Nephron (organoid): ENCODE data around the gene CDH13.

Experiments
- H3K27ac Mint-ChIP-seq, 3 experiments: 2 replicates each; pipeline ENCODE4 v1.8.0; 2020; ENCODE audit warnings: mixed read lengths in 3 of 3, mild to moderate bottlenecking in 2 of 3, moderate library complexity in 1 of 3
- H3K27me3 Mint-ChIP-seq: 2 replicates; pipeline ENCODE4 v1.8.0; 2021; ENCODE audit warnings: low read depth, mild to moderate bottlenecking, moderate library complexity, mixed read lengths
- H3K36me3 Mint-ChIP-seq: 2 replicates; pipeline ENCODE4 v1.8.0; 2020; ENCODE audit warnings: low read depth, mixed read lengths
- H3K4me1 Mint-ChIP-seq: 2 replicates; pipeline ENCODE4 v1.8.0; 2020; ENCODE audit warnings: mixed read lengths
- H3K4me3 Mint-ChIP-seq, 3 experiments: 2 replicates each; pipeline ENCODE4 v1.8.0; 2020; ENCODE audit warnings: mild to moderate bottlenecking in 3 of 3, mixed read lengths in 3 of 3, moderate library complexity in 2 of 3
- H3K9me3 Mint-ChIP-seq: 2 replicates; pipeline ENCODE4 v1.8.0; 2020; ENCODE audit warnings: mixed read lengths
- CTCF ChIP-seq, 3 experiments: fragments of 200-600 bp; sonication (generic); IDR thresholded peaks; one replicate each; pipeline ENCODE4 v1.5.0; 2021; ENCODE audit warnings: antibody characterized with exemption in 3 of 3; ENCODE audit not compliant: unreplicated experiment in 3 of 3

Gene CDH13

GRCh38 chr16:83473926-83474650, 847.3 kb downstream of the CDH13 start:
- no peaks in the 10 kb centered on the region for H3K9me3 Mint-ChIP-seq
- H3K4me1 Mint-ChIP-seq: no peaks in the 10 kb centered on the region

GRCh38 chr16:83475108-83475507, 848.3 kb downstream of the CDH13 start:
- no peaks in the 10 kb centered on the region for H3K36me3 Mint-ChIP-seq
- no peaks in the 10 kb centered on the region for H3K9me3 Mint-ChIP-seq
- H3K27me3 Mint-ChIP-seq: peaks cover 6% of the 10 kb centered on the region
- no peaks in the 10 kb centered on the region for H3K4me1 Mint-ChIP-seq
- no peak overlapping the region for H3K4me3 Mint-ChIP-seq
- no peak overlapping the region for H3K27ac Mint-ChIP-seq
- no peak for TF ChIP-seq CTCF (IDR thresholded peaks at IDR 0.05; ENCODE audit: unreplicated experiment in 3 of 3)

More at GRCh38 chr16:83473926-83474650, 847.3 kb downstream of the CDH13 start:
- no peak overlapping the region for H3K4me3 Mint-ChIP-seq
- peaks cover 6% of the 10 kb centered on the region for H3K27me3 Mint-ChIP-seq
- no peaks in the 10 kb centered on the region for H3K36me3 Mint-ChIP-seq
- H3K27ac Mint-ChIP-seq: no peak overlapping the region
- no peak for TF ChIP-seq CTCF (IDR thresholded peaks at IDR 0.05; ENCODE audit: unreplicated experiment in 3 of 3)

GRCh38 chr16:83481589-83481988, 854.8 kb downstream of the CDH13 start:
- no peaks in the 10 kb centered on the region for H3K4me1 Mint-ChIP-seq
- no peak overlapping the region for H3K4me3 Mint-ChIP-seq
- H3K9me3 Mint-ChIP-seq: no peaks in the 10 kb centered on the region
- peaks cover 6% of the 10 kb centered on the region for H3K27me3 Mint-ChIP-seq
- no peak for TF ChIP-seq CTCF (IDR thresholded peaks at IDR 0.05; ENCODE audit: unreplicated experiment in 3 of 3)
- no peak overlapping the region for H3K27ac Mint-ChIP-seq
- H3K36me3 Mint-ChIP-seq: no peaks in the 10 kb centered on the region

- H3K27ac Mint-ChIP-seq: no peak overlapping the region
- H3K27me3 Mint-ChIP-seq: peaks cover 6% of the 10 kb centered on the region
- no peaks in the 10 kb centered on the region for H3K4me1 Mint-ChIP-seq
- H3K4me3 Mint-ChIP-seq: no peak overlapping the region
- no peak for TF ChIP-seq CTCF (IDR thresholded peaks at IDR 0.05; ENCODE audit: unreplicated experiment in 3 of 3)
- H3K36me3 Mint-ChIP-seq: no peaks in the 10 kb centered on the region
- no peaks in the 10 kb centered on the region for H3K9me3 Mint-ChIP-seq
Measured at GRCh38 chr16:83482545-83483162, 855.9 kb downstream of the CDH13 start.

- H3K36me3 Mint-ChIP-seq: no peaks in the 10 kb centered on the region
- H3K27me3 Mint-ChIP-seq: no peaks in the 10 kb centered on the region
- TF ChIP-seq CTCF (IDR thresholded peaks at IDR 0.05; ENCODE audit: unreplicated experiment in 3 of 3): no peak
- H3K27ac Mint-ChIP-seq: no peak overlapping the region
- H3K9me3 Mint-ChIP-seq: no peaks in the 10 kb centered on the region
- no peaks in the 10 kb centered on the region for H3K4me1 Mint-ChIP-seq
- H3K4me3 Mint-ChIP-seq: no peak overlapping the region
Measured at GRCh38 chr16:83490073-83490472, 863.3 kb downstream of the CDH13 start.

GRCh38 chr16:83494459-83494858, 867.7 kb downstream of the CDH13 start:
- H3K4me3 Mint-ChIP-seq: no peak overlapping the region
- H3K27me3 Mint-ChIP-seq: no peaks in the 10 kb centered on the region
- no peaks in the 10 kb centered on the region for H3K36me3 Mint-ChIP-seq
- peaks cover 3% of the 10 kb centered on the region for H3K9me3 Mint-ChIP-seq
- no peaks in the 10 kb centered on the region for H3K4me1 Mint-ChIP-seq
- H3K27ac Mint-ChIP-seq: no peak overlapping the region
- TF ChIP-seq CTCF (IDR thresholded peaks at IDR 0.05; ENCODE audit: unreplicated experiment in 3 of 3): no peak
